Measurements from ENCODE around the gene ERVFRD-1. TPM values are rescaled to one million over a fixed set of nuclear protein-coding genes. Genes with fewer than 3 reads are reported as not detected.

The ERVFRD-1 gene
- total and polyA plus RNA-seq, 2 of the 13 experiments (the other 11 are each of a cell fraction or from before 2014, with no cell fraction given) = not detected

DNA sequence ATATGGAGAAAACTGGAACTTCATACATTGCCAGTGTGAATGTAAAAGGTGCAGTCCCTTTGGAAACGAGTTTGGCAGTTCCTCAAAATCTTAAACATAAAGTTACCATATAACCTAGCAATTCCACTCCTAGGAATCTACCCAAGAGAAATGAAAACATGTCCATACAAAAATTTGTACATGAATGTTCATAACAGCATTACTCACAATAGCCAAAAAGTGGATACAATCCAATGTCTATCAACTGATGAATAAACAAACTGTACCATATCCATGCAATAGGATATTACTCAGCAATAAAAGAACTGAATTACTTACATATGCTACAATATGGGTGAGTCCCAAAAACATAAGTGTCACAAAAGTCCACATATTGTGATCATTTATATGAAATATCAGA lies 48.7 kb upstream of the ERVFRD-1 start:
- 58% methylated on average over 1 of the region's 1 CpG for WGBS (ENCODE audit: low lambda C conversion rate)
- DNase-seq (ENCODE audit: low spot score) = no peak
- ATAC-seq = no peak

More for the DNA sequence above, 48.7 kb upstream of the ERVFRD-1 start:
- H3K27me3 ChIP-seq (ENCODE audit: control insufficient read depth in 1 of 2, insufficient read depth in 2 of 2, low read length in 2 of 2) = no peaks in the 10 kb centered on the region
- H3K79me2 ChIP-seq (ENCODE audit: insufficient read depth, low read length) = no peaks in the 10 kb centered on the region
- no peaks in the 10 kb centered on the region for H3K9me3 ChIP-seq (ENCODE audit: low read length)
- no peaks in the 10 kb centered on the region for H3K36me3 ChIP-seq (replicated peaks in 1 of 2; ENCODE audit: control insufficient read depth in 1 of 2, insufficient read depth in 2 of 2, low read length in 2 of 2)
- BruUV-seq (replicated peaks) = no TSS peak
- no peak overlapping the region for H2AFZ ChIP-seq (ENCODE audit: low read length)
- no peaks in the 10 kb centered on the region for H4K20me1 ChIP-seq (ENCODE audit: insufficient read depth, low read length)
- intact Hi-C loops (cut with micrococcal nuclease; ENCODE audit: unreplicated experiment) (no loop called here), in situ Hi-C loops (cut with HindIII; ENCODE audit: extremely low pct_ligation_motif_present, low pct_unique_long_range_greater_than_20kb) (no loop called here)
- H3K4me3 ChIP-seq (replicated peaks in 1 of 3; ENCODE audit: insufficient read depth in 1 of 3, low read depth in 2 of 3, low read length in 3 of 3) = no peak overlapping the region
- H3K4me1 ChIP-seq (ENCODE audit: insufficient read depth, low read length) = peaks cover 30% of the 10 kb centered on the region
- FAIRE-seq = no peak
- no peak overlapping the region for H3K9ac ChIP-seq (ENCODE audit: insufficient read depth, low read depth, low read length)
- ChIA-PET CTCF (ENCODE audit: low intra/inter-chr PET ratio, low total read pairs) (no interaction called here), POLR2A (no interaction called here)
- no peak overlapping the region for H3K27ac ChIP-seq (ENCODE audit: extremely low read length, insufficient read depth, low read length)
- TF ChIP-seq GZF1 (CRISPR knock-in tag; IDR thresholded peaks at IDR 0.05) (no peak), DR1 (CRISPR knock-in tag; IDR thresholded peaks at IDR 0.05) (no peak), AKAP8 (CRISPR knock-in tag; IDR thresholded peaks at IDR 0.05) (no peak), ZNF501 (CRISPR knock-in tag; IDR thresholded peaks at IDR 0.05) (no peak), TEAD3 (CRISPR knock-in tag; optimal IDR thresholded peaks at IDR 0.05; ENCODE audit: borderline replicate concordance) (no peak), RFXANK (CRISPR knock-in tag; IDR thresholded peaks at IDR 0.05) (no peak), HDAC2 (CRISPR knock-in tag; IDR thresholded peaks at IDR 0.05) (no peak), SETDB1 (CRISPR knock-in tag; IDR thresholded peaks at IDR 0.05; ENCODE audit: borderline replicate concordance) (no peak), MATR3 (CRISPR knock-in tag; IDR thresholded peaks at IDR 0.05) (no peak), ZNF564 (CRISPR knock-in tag; IDR thresholded peaks at IDR 0.05) (no peak), NRL (CRISPR knock-in tag; IDR thresholded peaks at IDR 0.05; ENCODE audit: borderline replicate concordance) (no peak), FOXK1 (CRISPR knock-in tag; IDR thresholded peaks at IDR 0.05; ENCODE audit: borderline replicate concordance, low read depth) (no peak), ZNF607 (CRISPR knock-in tag; IDR thresholded peaks at IDR 0.05; ENCODE audit: borderline replicate concordance) (no peak), SRY (CRISPR knock-in tag; IDR thresholded peaks at IDR 0.05) (no peak)
- TF ChIP-seq, protein P1, sequence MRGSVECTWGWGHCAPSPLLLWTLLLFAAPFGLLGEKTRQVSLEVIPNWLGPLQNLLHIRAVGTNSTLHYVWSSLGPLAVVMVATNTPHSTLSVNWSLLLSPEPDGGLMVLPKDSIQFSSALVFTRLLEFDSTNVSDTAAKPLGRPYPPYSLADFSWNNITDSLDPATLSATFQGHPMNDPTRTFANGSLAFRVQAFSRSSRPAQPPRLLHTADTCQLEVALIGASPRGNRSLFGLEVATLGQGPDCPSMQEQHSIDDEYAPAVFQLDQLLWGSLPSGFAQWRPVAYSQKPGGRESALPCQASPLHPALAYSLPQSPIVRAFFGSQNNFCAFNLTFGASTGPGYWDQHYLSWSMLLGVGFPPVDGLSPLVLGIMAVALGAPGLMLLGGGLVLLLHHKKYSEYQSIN (CRISPR knock-in tag; IDR thresholded peaks at IDR 0.05; ENCODE audit: borderline replicate concordance) = no peak
- TF ChIP-seq, protein P2, sequence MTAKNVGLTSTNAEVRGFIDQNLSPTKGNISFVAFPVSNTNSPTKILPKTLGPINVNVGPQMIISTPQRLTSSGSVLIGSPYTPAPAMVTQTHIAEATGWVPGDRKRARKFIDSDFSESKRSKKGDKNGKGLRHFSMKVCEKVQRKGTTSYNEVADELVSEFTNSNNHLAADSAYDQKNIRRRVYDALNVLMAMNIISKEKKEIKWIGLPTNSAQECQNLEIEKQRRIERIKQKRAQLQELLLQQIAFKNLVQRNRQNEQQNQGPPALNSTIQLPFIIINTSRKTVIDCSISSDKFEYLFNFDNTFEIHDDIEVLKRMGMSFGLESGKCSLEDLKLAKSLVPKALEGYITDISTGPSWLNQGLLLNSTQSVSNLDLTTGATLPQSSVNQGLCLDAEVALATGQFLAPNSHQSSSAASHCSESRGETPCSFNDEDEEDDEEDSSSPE (CRISPR knock-in tag; IDR thresholded peaks at IDR 0.05) = no peak
- TF ChIP-seq, protein P3, sequence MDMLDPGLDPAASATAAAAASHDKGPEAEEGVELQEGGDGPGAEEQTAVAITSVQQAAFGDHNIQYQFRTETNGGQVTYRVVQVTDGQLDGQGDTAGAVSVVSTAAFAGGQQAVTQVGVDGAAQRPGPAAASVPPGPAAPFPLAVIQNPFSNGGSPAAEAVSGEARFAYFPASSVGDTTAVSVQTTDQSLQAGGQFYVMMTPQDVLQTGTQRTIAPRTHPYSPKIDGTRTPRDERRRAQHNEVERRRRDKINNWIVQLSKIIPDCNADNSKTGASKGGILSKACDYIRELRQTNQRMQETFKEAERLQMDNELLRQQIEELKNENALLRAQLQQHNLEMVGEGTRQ (IDR thresholded peaks at IDR 0.05; ENCODE audit: low read depth, low read length) = no peak
- TF ChIP-seq, protein P3 (CRISPR knock-in tag; IDR thresholded peaks at IDR 0.05; ENCODE audit: borderline replicate concordance) = no peak
- H3K4me2 ChIP-seq (ENCODE audit: low read depth, low read length) = no peak overlapping the region

All from HepG2 (cell line).